HepG2 (cell line): ENCODE data around the gene FARSB.

ENCODE experiments used
- CTCF ChIP-seq: sonication (generic); formaldehyde crosslinking; IDR thresholded peaks from 2 replicates; pipeline ENCODE4 v1.5.0; 2020; ENCODE audit warnings: mild to moderate bottlenecking, missing genetic modification reagents, moderate library complexity
- DPF2 ChIP-seq: sonication (generic); formaldehyde crosslinking; IDR thresholded peaks from 2 replicates; pipeline ENCODE4 v1.4.0; 2020; ENCODE audit warnings: mild to moderate bottlenecking, low read depth, missing genetic modification reagents, borderline replicate concordance
- HDAC6 ChIP-seq: fragments of 200-600 bp; sonication (generic); IDR thresholded peaks from 2 replicates; pipeline ENCODE4 v1.7.0; 2017; ENCODE audit warnings: mild to moderate bottlenecking, antibody characterized with exemption, low read length, low read depth
- IRF2 ChIP-seq: IDR thresholded peaks from 2 replicates; pipeline ENCODE4 v1.6.1; 2018; ENCODE audit warnings: missing genetic modification reagents, missing compliant biosample characterization
- ZNF441 ChIP-seq: sonication (generic); formaldehyde crosslinking; IDR thresholded peaks from 2 replicates; pipeline ENCODE4 v1.7.0; 2021; ENCODE audit warnings: missing genetic modification reagents, borderline replicate concordance
- ZNF446 ChIP-seq: sonication (generic); formaldehyde crosslinking; IDR thresholded peaks from 2 replicates; pipeline ENCODE4 v1.5.0; 2020; ENCODE audit warnings: mild to moderate bottlenecking, missing genetic modification reagents
- TF ChIP-seq, protein P1 (sequence below): sonication (generic); formaldehyde crosslinking; IDR thresholded peaks from 2 replicates; pipeline ENCODE4 v1.9.0; 2021; ENCODE audit warnings: missing genetic modification reagents, mild to moderate bottlenecking, borderline replicate concordance
- TF ChIP-seq, protein P2 (sequence below): sonication (generic); formaldehyde crosslinking; IDR thresholded peaks from 2 replicates; pipeline ENCODE4 v1.4.0; 2020; ENCODE audit warnings: missing genetic modification reagents, borderline replicate concordance
- TF ChIP-seq, protein P3 (sequence below): IDR thresholded peaks from 2 replicates; pipeline ENCODE4 v1.6.1; 2012; ENCODE audit warnings: inconsistent platforms
- TF ChIP-seq, protein P4 (sequence below): sonication (generic); formaldehyde crosslinking; IDR thresholded peaks from 2 replicates; pipeline ENCODE4 v1.8.1; 2023; ENCODE audit warnings: mild to moderate bottlenecking, missing genetic modification reagents

- TF ChIP-seq ZNF441 (CRISPR knock-in tag) = no peak
- TF ChIP-seq, protein P1, sequence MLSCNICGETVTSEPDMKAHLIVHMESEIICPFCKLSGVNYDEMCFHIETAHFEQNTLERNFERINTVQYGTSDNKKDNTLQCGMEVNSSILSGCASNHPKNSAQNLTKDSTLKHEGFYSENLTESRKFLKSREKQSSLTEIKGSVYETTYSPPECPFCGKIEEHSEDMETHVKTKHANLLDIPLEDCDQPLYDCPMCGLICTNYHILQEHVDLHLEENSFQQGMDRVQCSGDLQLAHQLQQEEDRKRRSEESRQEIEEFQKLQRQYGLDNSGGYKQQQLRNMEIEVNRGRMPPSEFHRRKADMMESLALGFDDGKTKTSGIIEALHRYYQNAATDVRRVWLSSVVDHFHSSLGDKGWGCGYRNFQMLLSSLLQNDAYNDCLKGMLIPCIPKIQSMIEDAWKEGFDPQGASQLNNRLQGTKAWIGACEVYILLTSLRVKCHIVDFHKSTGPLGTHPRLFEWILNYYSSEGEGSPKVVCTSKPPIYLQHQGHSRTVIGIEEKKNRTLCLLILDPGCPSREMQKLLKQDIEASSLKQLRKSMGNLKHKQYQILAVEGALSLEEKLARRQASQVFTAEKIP (CRISPR knock-in tag) = no peak
- TF ChIP-seq CTCF = no peak
- no peak for TF ChIP-seq DPF2
- no peak for TF ChIP-seq IRF2 (CRISPR knock-in tag)
- no peak for TF ChIP-seq ZNF446 (CRISPR knock-in tag)
- TF ChIP-seq, protein P2, sequence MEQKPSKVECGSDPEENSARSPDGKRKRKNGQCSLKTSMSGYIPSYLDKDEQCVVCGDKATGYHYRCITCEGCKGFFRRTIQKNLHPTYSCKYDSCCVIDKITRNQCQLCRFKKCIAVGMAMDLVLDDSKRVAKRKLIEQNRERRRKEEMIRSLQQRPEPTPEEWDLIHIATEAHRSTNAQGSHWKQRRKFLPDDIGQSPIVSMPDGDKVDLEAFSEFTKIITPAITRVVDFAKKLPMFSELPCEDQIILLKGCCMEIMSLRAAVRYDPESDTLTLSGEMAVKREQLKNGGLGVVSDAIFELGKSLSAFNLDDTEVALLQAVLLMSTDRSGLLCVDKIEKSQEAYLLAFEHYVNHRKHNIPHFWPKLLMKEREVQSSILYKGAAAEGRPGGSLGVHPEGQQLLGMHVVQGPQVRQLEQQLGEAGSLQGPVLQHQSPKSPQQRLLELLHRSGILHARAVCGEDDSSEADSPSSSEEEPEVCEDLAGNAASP = no peak
- TF ChIP-seq, protein P3, sequence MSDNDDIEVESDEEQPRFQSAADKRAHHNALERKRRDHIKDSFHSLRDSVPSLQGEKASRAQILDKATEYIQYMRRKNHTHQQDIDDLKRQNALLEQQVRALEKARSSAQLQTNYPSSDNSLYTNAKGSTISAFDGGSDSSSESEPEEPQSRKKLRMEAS = no peak
- TF ChIP-seq, protein P4, sequence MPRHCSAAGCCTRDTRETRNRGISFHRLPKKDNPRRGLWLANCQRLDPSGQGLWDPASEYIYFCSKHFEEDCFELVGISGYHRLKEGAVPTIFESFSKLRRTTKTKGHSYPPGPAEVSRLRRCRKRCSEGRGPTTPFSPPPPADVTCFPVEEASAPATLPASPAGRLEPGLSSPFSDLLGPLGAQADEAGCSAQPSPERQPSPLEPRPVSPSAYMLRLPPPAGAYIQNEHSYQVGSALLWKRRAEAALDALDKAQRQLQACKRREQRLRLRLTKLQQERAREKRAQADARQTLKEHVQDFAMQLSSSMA (CRISPR knock-in tag) = no peak
- no peak for TF ChIP-seq HDAC6
Measured at GRCh38 chr2:222548992-222549391, 106.9 kb downstream of the FARSB start.
